K562 (cell line): ENCODE data around the gene TNPO2. TPM values are rescaled to one million over a fixed set of nuclear protein-coding genes. Genes with fewer than 3 reads are reported as not detected.

Source experiments
- ARID2 ChIP-seq: fragments of 450-650 bp; IDR thresholded peaks from 2 replicates; pipeline ENCODE4 v1.6.1; 2017; ENCODE audit warnings: antibody characterized with exemption, mild to moderate bottlenecking
- BRD9 ChIP-seq: fragments of 450-650 bp; IDR thresholded peaks from 2 replicates; pipeline ENCODE4 v1.6.1; 2018; ENCODE audit warnings: low read depth; ENCODE audit not compliant: partially characterized antibody
- CBFA2T2 ChIP-seq: fragments of 450-650 bp; conservative IDR thresholded peaks from 2 replicates; pipeline ENCODE4 v1.6.1; 2017; ENCODE audit warnings: mild to moderate bottlenecking
- ELF2 ChIP-seq: fragments of 250-450 bp; sonication (Bioruptor Pico); IDR thresholded peaks from 2 replicates; pipeline ENCODE4 v1.5.0; 2021; ENCODE audit warnings: mild to moderate bottlenecking
- FOXP4 ChIP-seq: sonication (generic); formaldehyde crosslinking; IDR thresholded peaks from 2 replicates; pipeline ENCODE4 v1.8.0; 2022; ENCODE audit warnings: mild to moderate bottlenecking, missing genetic modification reagents, borderline replicate concordance
- GATA2 ChIP-seq: sonication (generic); formaldehyde crosslinking; IDR thresholded peaks from 2 replicates; pipeline ENCODE4 v1.4.0; 2020; ENCODE audit warnings: mild to moderate bottlenecking, missing genetic modification reagents
- MAFF ChIP-seq: IDR thresholded peaks from 2 replicates; pipeline ENCODE4 v1.6.1; 2012; ENCODE audit warnings: low read length, improper control_type of control experiment
- MYBL2 ChIP-seq, 2 experiments: fragments of 450-650 bp in 1 of 2; sonication (generic) in 1 of 2; formaldehyde crosslinking in 1 of 2; IDR thresholded peaks; 2 replicates each; pipeline versions ENCODE4 v1.6.1 to v1.8.1; 2017 to 2022; ENCODE audit warnings: borderline replicate concordance in 1 of 2, inconsistent platforms in 1 of 2, low read depth in 1 of 2, mild to moderate bottlenecking in 1 of 2, missing genetic modification reagents in 1 of 2, moderate library complexity in 1 of 2
- RREB1 ChIP-seq: fragments of 250-450 bp; sonication (Bioruptor Pico); IDR thresholded peaks from 2 replicates; pipeline ENCODE4 v1.4.0; 2020
- SMARCB1 ChIP-seq: IDR thresholded peaks from 2 replicates; pipeline ENCODE4 v1.6.1; 2011; ENCODE audit warnings: improper control_type of control experiment, low read depth; ENCODE audit not compliant: insufficient read length
- SPI1 ChIP-seq: IDR thresholded peaks from 2 replicates; pipeline ENCODE4 v1.6.1; 2011; ENCODE audit warnings: low read depth, low read length, control low read depth, borderline replicate concordance
- TAF1 ChIP-seq: IDR thresholded peaks from 2 replicates; pipeline ENCODE4 v1.6.1; 2011; ENCODE audit warnings: mild to moderate bottlenecking, low read length, moderate library complexity; ENCODE audit not compliant: insufficient read depth, control insufficient read depth, severe bottlenecking; ENCODE audit errors: extremely low read depth
- TCFL5 ChIP-seq: fragments of 250-450 bp; sonication (Bioruptor Pico); conservative IDR thresholded peaks from 2 replicates; pipeline ENCODE4 v1.6.1; 2021; ENCODE audit warnings: mild to moderate bottlenecking, moderate library complexity, matching md5 sums
- VEZF1 ChIP-seq: fragments of 200-800 bp; sonication (Bioruptor generic); IDR thresholded peaks from 2 replicates; pipeline ENCODE4 v1.6.1; 2017; ENCODE audit warnings: missing genetic modification characterization, missing compliant biosample characterization
- ZNF232 ChIP-seq: sonication (generic); formaldehyde crosslinking; IDR thresholded peaks from 2 replicates; pipeline ENCODE4 v1.8.0; 2022; ENCODE audit warnings: mild to moderate bottlenecking, missing genetic modification reagents
- polyA plus RNA-seq, 8 experiments: library from polyadenylated mRNA; depleted of rRNA in 4 of 8; stranded (reverse) in 5 of 8; unstranded in 3 of 8; fragments of >200 nt; fragmentation: Nextera tagmentation in 2 of 8; fragmentation: Illumina TruSeq in 1 of 8; extraction: Ambion mirVana in 2 of 8; extraction: Trizol in 1 of 8; gene quantifications; 2 replicates each; pipeline versions ENCODE4 v1.2.1 to v1.2.3, GENCODE V29; 2011 to 2014; ENCODE audit warnings: inconsistent platforms in 1 of 8, missing spikeins in 1 of 8
- total RNA-seq, 7 experiments: library from RNA; depleted of rRNA in 6 of 7; stranded (reverse); fragments of >200 nt in 6 of 7; fragmentation: Illumina TruSeq in 2 of 7; extraction: Trizol in 2 of 7; gene quantifications; 2 replicates each; pipeline versions ENCODE4 v1.2.1 to v1.2.3, GENCODE V29; 2011 to 2021; ENCODE audit warnings: low replicate concordance in 1 of 7

TNPO2 gene
- total and polyA plus RNA-seq, 9 of the 15 experiments (the other 6 are each of a cell fraction or from before 2014, with no cell fraction given): 6.0 to 126 (median 53.8) TPM

- TF ChIP-seq BRD9 (no peak), RREB1 (CRISPR knock-in tag) (peak; percentile 49; the same call in 1 of the 2 replicates), MAFF (no peak), TCFL5 (CRISPR knock-in tag) (no peak), CBFA2T2 (peak; percentile 96), VEZF1 (CRISPR knock-in tag) (peak; percentile 44), SPI1 (no peak), SMARCB1 (no peak), ELF2 (CRISPR knock-in tag) (peak; percentile 69), TAF1 (peak; percentile 76), MYBL2 (IDR thresholded peaks at IDR 0.05; ENCODE audit: low read depth) (no peak; the same call in 1 of the 2 replicates), MYBL2 (CRISPR knock-in tag; IDR thresholded peaks at IDR 0.05; ENCODE audit: borderline replicate concordance) (no peak), GATA2 (CRISPR knock-in tag) (no peak), FOXP4 (CRISPR knock-in tag) (0 out of 2 replicates have a peak, but pooled peaks have one; percentile 23), ARID2 (no peak), ZNF232 (CRISPR knock-in tag) (no peak)
Observed at GRCh38 chr19:12681074-12681987, 42.4 kb downstream of the TNPO2 start, which contains the start of gene DHPS (continued).
